ENCODE measurements around the gene CPSF4L.

CPSF4L gene

DNA sequence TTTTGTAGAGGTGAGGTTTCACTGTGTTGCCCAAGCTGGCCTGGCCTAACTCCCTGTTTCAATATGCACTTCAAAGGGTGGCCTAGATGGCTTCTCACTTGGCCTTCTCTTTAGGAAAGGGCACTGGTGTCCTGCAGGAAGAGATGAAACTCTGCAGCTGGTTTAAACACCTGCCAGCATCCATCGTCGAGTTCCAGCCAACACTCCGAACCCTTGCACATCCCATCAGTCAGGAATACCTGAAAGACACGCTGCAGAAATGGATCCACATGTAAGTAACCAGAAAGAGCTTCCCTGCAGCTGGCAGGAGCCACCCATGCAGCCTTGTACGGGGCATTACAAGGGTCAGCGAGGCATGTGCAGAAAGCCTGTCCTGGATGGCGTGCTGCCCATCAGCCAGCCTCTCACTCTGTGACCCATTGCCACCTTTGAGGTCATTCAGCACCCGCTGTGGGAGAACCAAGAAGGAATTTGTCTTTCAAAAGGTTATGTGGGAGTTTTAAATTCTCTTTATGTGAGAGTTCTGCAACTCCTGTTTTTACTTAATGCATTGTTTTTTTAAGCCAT, 61.8 kb downstream of the CPSF4L start:
- no peak for DNase-seq

- DNase-seq: no peak
Observed at GRCh38 chr17:73198930-73199260, 62.8 kb downstream of the CPSF4L start.

Data from stimulated activated CD4-positive, alpha-beta T cell treated with anti-CD3 and anti-CD28 coated beads, Interleukin-12 subunit alpha, Interleukin-12 subunit beta, amount 100 ng/mL, for 4 hours (primary cell).